OCI-LY3 (cell line): Measurements from ENCODE around the gene CACNA1C.

ENCODE experiments used
- H2AFZ ChIP-seq: fragments of 200-600, 300-600 bp; shearing (Covaris generic); 2 replicates; pipeline ENCODE4 v1.6.0; 2014; ENCODE audit warnings: antibody characterized with exemption, low read depth, low read length
- H3K27ac ChIP-seq: fragments of 200-600, 300-600 bp; sonication (generic); 2 replicates; pipeline ENCODE4 v1.5.1; 2014; ENCODE audit warnings: mild to moderate bottlenecking, low read length, moderate library complexity, mixed read lengths
- H3K27me3 ChIP-seq: fragments of 200-600, 300-600 bp; sonication (generic); 2 replicates; pipeline ENCODE4 v1.6.1; 2014; ENCODE audit warnings: low read depth, low read length, mixed read lengths
- H3K36me3 ChIP-seq: fragments of 200-600, 300-600 bp; sonication (generic); replicated peaks from 2 replicates; pipeline ENCODE3; 2014; ENCODE audit warnings: low read depth, low read length, mixed read lengths
- H3K4me1 ChIP-seq: fragments of 300-600, 200-600 bp; sonication (generic); 2 replicates; pipeline ENCODE4 v1.6.1; 2014; ENCODE audit warnings: low read length, mixed read lengths
- H3K4me2 ChIP-seq: fragments of 200-600, 300-600 bp; sonication (generic); 2 replicates; pipeline ENCODE4 v1.6.1; 2014; ENCODE audit warnings: low read length, mixed read lengths
- H3K4me3 ChIP-seq: fragments of 300-600, 200-600 bp; sonication (generic); 2 replicates; pipeline ENCODE4 v1.5.1; 2014; ENCODE audit warnings: antibody characterized with exemption, mild to moderate bottlenecking, low read length, moderate library complexity
- H3K79me2 ChIP-seq: fragments of 300-600, 200-600 bp; shearing (Covaris generic); 2 replicates; pipeline ENCODE4 v1.6.1; 2014; ENCODE audit warnings: mild to moderate bottlenecking, low read length, mixed read lengths
- H3K9ac ChIP-seq: fragments of 300-600, 200-600 bp; shearing (Covaris generic); 2 replicates; pipeline ENCODE4 v1.6.0; 2014; ENCODE audit warnings: mild to moderate bottlenecking, low read length, moderate library complexity
- H3K9me3 ChIP-seq: fragments of 200-600, 300-600 bp; shearing (Covaris generic); 2 replicates; pipeline ENCODE4 v1.6.1; 2014; ENCODE audit warnings: low read length, mixed read lengths; ENCODE audit not compliant: insufficient read depth
- H4K20me1 ChIP-seq: fragments of 200-600, 300-600 bp; sonication (generic); 2 replicates; pipeline ENCODE4 v1.6.1; 2016; ENCODE audit warnings: low read length, mixed read lengths; ENCODE audit not compliant: insufficient read depth
- EZH2phosphoT487 ChIP-seq: fragments of 200-600 bp; shearing (Covaris generic); IDR thresholded peaks from 2 replicates; pipeline ENCODE4 v1.6.1; 2018; ENCODE audit warnings: antibody characterized with exemption, mixed run types, low read depth
- TF ChIP-seq, protein P1 (sequence below): fragments of 200-600, 300-600 bp; sonication (generic); IDR thresholded peaks from 2 replicates; pipeline ENCODE4 v1.5.1; 2014; ENCODE audit warnings: antibody characterized with exemption, low read length, low read depth

CACNA1C gene

DNA sequence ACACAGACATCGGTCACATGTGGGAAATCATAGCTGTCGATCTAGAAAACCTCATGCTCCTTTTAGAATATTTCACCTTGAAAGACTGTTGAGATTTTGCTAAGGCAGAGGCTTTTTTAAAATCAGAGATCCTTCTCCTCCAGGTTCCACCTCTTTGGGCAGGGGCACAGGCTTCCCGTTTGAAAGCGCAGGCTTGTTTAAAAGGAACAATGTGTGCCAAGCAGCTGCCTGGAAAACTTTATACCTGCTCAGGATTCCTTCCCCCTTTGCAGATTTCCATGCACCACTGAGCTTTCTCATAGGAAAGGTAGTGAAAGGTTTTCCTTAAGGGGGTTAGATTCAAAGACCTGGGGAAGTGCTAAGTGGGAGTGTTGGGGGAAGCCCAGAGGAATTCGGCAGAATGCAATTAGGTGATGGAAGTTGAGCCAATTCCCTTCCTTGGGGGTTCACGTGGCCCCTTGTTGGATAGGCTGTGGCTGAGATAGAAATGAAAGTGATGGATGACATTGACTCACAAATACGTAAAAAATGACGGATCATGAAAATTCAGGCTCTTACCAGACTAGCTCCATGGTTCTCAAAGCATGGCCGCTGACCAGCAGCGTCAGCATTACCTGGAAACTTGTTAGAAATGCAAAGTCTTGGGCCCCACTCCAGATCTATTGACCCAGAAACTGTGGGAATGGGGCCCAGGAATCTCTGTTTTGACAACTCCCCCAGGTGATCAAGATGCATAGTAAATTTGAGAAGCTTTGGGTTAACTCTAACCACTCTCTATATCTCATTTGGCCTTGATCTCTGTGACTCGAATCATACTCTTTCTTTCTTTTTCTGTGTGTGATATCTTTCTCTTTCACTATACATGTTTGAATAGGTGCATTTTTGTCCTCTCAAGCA lies 460.6 kb downstream of the CACNA1C start:
- no peaks in the 10 kb centered on the region for H3K79me2 ChIP-seq
- no peak for TF ChIP-seq EZH2phosphoT487
- TF ChIP-seq, protein P1, sequence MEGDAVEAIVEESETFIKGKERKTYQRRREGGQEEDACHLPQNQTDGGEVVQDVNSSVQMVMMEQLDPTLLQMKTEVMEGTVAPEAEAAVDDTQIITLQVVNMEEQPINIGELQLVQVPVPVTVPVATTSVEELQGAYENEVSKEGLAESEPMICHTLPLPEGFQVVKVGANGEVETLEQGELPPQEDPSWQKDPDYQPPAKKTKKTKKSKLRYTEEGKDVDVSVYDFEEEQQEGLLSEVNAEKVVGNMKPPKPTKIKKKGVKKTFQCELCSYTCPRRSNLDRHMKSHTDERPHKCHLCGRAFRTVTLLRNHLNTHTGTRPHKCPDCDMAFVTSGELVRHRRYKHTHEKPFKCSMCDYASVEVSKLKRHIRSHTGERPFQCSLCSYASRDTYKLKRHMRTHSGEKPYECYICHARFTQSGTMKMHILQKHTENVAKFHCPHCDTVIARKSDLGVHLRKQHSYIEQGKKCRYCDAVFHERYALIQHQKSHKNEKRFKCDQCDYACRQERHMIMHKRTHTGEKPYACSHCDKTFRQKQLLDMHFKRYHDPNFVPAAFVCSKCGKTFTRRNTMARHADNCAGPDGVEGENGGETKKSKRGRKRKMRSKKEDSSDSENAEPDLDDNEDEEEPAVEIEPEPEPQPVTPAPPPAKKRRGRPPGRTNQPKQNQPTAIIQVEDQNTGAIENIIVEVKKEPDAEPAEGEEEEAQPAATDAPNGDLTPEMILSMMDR = no peak
- peaks cover 4% of the 10 kb centered on the region; the same call in 1 of the 2 replicates for H3K27me3 ChIP-seq
- H2AFZ ChIP-seq = no peak overlapping the region
- no peaks in the 10 kb centered on the region for H3K36me3 ChIP-seq
- no peaks in the 10 kb centered on the region for H3K4me1 ChIP-seq
- no peak overlapping the region for H3K9ac ChIP-seq
- no peaks in the 10 kb centered on the region for H4K20me1 ChIP-seq
- H3K27ac ChIP-seq = no peak overlapping the region
- no peaks in the 10 kb centered on the region for H3K9me3 ChIP-seq
- no peak overlapping the region for H3K4me3 ChIP-seq
- H3K4me2 ChIP-seq = no peak overlapping the region

DNA sequence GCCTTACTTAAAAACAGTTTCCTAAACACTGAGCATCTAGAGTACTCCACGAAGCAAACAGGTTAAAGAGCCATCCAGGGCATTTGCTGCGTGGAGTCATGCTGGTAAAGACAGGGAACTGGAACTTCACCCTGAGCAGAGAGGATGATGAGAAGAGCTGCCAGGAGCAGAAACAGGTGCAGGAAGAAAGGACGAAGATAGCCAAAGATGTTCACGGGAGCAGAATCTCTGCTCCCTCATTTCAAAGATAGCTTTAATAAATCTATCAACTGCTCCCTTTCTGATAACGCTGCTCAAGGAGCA lies 461.2 kb downstream of the CACNA1C start:
- H3K9ac ChIP-seq = no peak overlapping the region
- no peak overlapping the region for H3K4me3 ChIP-seq
- no peak overlapping the region for H3K4me2 ChIP-seq
- peaks cover 4% of the 10 kb centered on the region; the same call in 1 of the 2 replicates for H3K27me3 ChIP-seq
- TF ChIP-seq EZH2phosphoT487 = no peak
- TF ChIP-seq, protein P1 = no peak
- H3K79me2 ChIP-seq = no peaks in the 10 kb centered on the region
- no peaks in the 10 kb centered on the region for H4K20me1 ChIP-seq
- no peak overlapping the region for H3K27ac ChIP-seq
- H3K4me1 ChIP-seq = no peaks in the 10 kb centered on the region
- no peaks in the 10 kb centered on the region for H3K36me3 ChIP-seq
- no peaks in the 10 kb centered on the region for H3K9me3 ChIP-seq
- no peak overlapping the region for H2AFZ ChIP-seq

DNA sequence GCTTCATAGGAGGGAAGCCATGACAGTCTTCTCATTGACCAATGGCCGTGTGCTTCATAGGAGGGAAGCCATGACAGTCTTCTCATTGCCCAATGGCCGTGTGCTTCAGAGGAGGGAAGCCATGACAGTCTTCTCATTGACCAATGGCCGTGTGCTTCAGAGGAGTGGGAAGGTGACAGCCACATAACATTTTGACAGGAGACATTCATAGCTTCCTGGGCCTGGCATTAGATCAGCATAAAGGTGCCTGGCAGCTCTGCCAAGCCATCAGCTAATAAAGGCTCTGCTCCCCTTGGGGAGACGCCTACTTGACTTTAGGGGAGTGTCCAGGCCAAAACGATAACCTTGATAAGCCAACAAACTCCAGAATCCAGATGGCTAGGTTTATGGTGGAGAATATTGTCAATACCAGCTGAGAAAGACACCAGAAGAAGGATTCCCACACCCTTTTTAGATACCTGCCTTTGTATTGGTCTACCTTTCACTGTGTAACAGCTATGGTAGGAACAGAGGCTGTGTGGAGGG lies 468.0 kb downstream of the CACNA1C start:
- TF ChIP-seq, protein P1 = no peak
- H3K4me1 ChIP-seq = no peaks in the 10 kb centered on the region
- no peak overlapping the region for H2AFZ ChIP-seq
- H3K4me2 ChIP-seq = no peak overlapping the region
- H3K9me3 ChIP-seq = no peaks in the 10 kb centered on the region
- H3K79me2 ChIP-seq = no peaks in the 10 kb centered on the region
- no peaks in the 10 kb centered on the region for H4K20me1 ChIP-seq
- no peaks in the 10 kb centered on the region for H3K36me3 ChIP-seq
- no peak overlapping the region for H3K9ac ChIP-seq
- H3K27me3 ChIP-seq = peaks cover 4% of the 10 kb centered on the region; the same call in 1 of the 2 replicates
- no peak overlapping the region for H3K4me3 ChIP-seq
- H3K27ac ChIP-seq = no peak overlapping the region

DNA sequence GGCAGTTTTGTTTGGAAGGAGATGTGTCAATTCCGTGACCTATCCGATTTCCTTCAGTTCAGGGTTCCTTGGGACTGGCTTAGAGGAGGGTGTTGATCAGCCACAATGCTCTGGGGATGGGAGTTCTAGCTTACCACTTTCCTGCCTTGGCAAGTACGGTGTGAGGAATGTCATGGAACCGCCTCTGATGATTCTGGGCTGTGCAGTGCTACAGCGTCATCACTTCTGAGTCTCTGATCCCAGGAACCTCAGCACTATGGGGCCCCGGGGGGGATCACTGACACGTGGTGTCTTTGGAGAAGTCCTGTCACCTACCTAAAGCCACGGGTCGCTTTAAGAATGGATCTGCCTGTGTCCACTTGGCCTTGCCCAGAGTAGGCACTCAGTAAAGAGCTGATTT lies 470.5 kb downstream of the CACNA1C start:
- H2AFZ ChIP-seq = no peak overlapping the region
- H3K4me1 ChIP-seq = peaks cover 7% of the 10 kb centered on the region
- H4K20me1 ChIP-seq = no peaks in the 10 kb centered on the region
- no peaks in the 10 kb centered on the region for H3K79me2 ChIP-seq
- H3K36me3 ChIP-seq = no peaks in the 10 kb centered on the region
- TF ChIP-seq EZH2phosphoT487 = no peak
- TF ChIP-seq, protein P1 = no peak
- H3K27ac ChIP-seq = no peak overlapping the region
- H3K4me3 ChIP-seq = no peak overlapping the region
- no peaks in the 10 kb centered on the region for H3K9me3 ChIP-seq
- no peaks in the 10 kb centered on the region for H3K27me3 ChIP-seq
- H3K9ac ChIP-seq = no peak overlapping the region
- H3K4me2 ChIP-seq = no peak overlapping the region
